C4-2B (cell line): ENCODE results near the gene ATF7IP.
A peak's percentile ranks its signal among the peaks of the same experiment; 100 is the strongest.

Experiments
- CTCF ChIP-seq: fragments of 450-650 bp; conservative IDR thresholded peaks from 2 replicates; pipeline ENCODE4 v1.5.1; 2017; ENCODE audit warnings: mild to moderate bottlenecking
- ZFX ChIP-seq: fragments of 450-650 bp; IDR thresholded peaks from 2 replicates; pipeline ENCODE4 v1.6.1; 2017

GRCh38 chr12:14454098-14454907 is 88.8 kb downstream of the ATF7IP start:
- peak; percentile 87 for TF ChIP-seq CTCF
- no peak for TF ChIP-seq ZFX
